ENCODE data around the gene SUOX. TPM values are rescaled to one million over a fixed set of nuclear protein-coding genes. Genes with fewer than 3 reads are reported as not detected.
A peak's percentile ranks its signal among the peaks of the same experiment; 100 is the strongest.
"Not testable (repeated sequence)": the region's sequence is repeated elsewhere in the genome, so short reads cannot be mapped to it uniquely, and the experiment has no call there.

The SUOX gene
- total RNA-seq, 2 donors from 2014 or later: 23.6 to 49.6 TPM

- peak within 1 kb of the TSS; percentile 76 to 94 for H3K4me3 ChIP-seq
- under 1% methylated on average over 36 of the region's 39 CpGs for WGBS
- intact Hi-C loops (cut with DNase I): no loop called here
- no peaks in the 10 kb centered on the region for H3K4me1 ChIP-seq (replicated peaks)
- H3K27me3 ChIP-seq (replicated peaks; ENCODE audit: insufficient read depth): no peaks in the 10 kb centered on the region
- no peaks in the 10 kb centered on the region for H3K36me3 ChIP-seq
- H3K9me3 ChIP-seq: no peaks in the 10 kb centered on the region
- H3K27ac ChIP-seq: peak within 1 kb of the TSS; percentile 94 to 98
- TF ChIP-seq CTCF (IDR thresholded peaks at IDR 0.05) (peak; percentile 50 to 85 (median 51)), POLR2A (IDR thresholded peaks at IDR 0.05) (peak; percentile 100), POLR2AphosphoS5 (IDR thresholded peaks at IDR 0.05) (peak; percentile 98)
- DNase-seq (ENCODE audit: low spot score): peak; percentile 100
These were observed 23.3 kb upstream of the SUOX start, which contains the start of gene RAB5B for GRCh38 chr12:55973599-55974307. Gene RAB5B (plus strand): TSS chr12:55974078. CDS start chr12:55986961, 12,883 bp downstream.

- peak overlapping the region; percentile 94 to 98 for H3K27ac ChIP-seq
- H3K27me3 ChIP-seq (replicated peaks; ENCODE audit: insufficient read depth): no peaks in the 10 kb centered on the region
- intact Hi-C loops (cut with DNase I): no loop called here
- DNase-seq (ENCODE audit: low spot score): peak; percentile 37
- under 1% methylated on average over 15 of the region's 15 CpGs for WGBS
- no peaks in the 10 kb centered on the region for H3K9me3 ChIP-seq
- H3K4me3 ChIP-seq: peak overlapping the region; percentile 76 to 94
- TF ChIP-seq POLR2A (IDR thresholded peaks at IDR 0.05) (no peak), CTCF (IDR thresholded peaks at IDR 0.05) (no peak), POLR2AphosphoS5 (IDR thresholded peaks at IDR 0.05) (no peak)
- no peaks in the 10 kb centered on the region for H3K36me3 ChIP-seq
- no peaks in the 10 kb centered on the region for H3K4me1 ChIP-seq (replicated peaks)
These were observed 22.8 kb upstream of the SUOX start for GRCh38 chr12:55974308-55974730.

- Histone ChIP-seq H3K9me3 (no peaks in the 10 kb centered on the region), H3K27ac (no peak overlapping the region), H3K4me1 (replicated peaks) (no peaks in the 10 kb centered on the region), H3K27me3 (replicated peaks; ENCODE audit: insufficient read depth) (no peaks in the 10 kb centered on the region), H3K36me3 (no peaks in the 10 kb centered on the region), H3K4me3 (no peak overlapping the region)
- TF ChIP-seq POLR2A (IDR thresholded peaks at IDR 0.05) (no peak), POLR2AphosphoS5 (IDR thresholded peaks at IDR 0.05) (no peak), CTCF (IDR thresholded peaks at IDR 0.05) (no peak)
- 97% methylated on average over 7 of the region's 7 CpGs for WGBS
- intact Hi-C loops (cut with DNase I): no loop called here
- no peak for DNase-seq (ENCODE audit: low spot score)
These were observed 18.7 kb upstream of the SUOX start for GRCh38 chr12:55978393-55978792.

- TF ChIP-seq POLR2A (IDR thresholded peaks at IDR 0.05) (no peak), CTCF (IDR thresholded peaks at IDR 0.05) (no peak), POLR2AphosphoS5 (IDR thresholded peaks at IDR 0.05) (no peak)
- H3K36me3 ChIP-seq: no peaks in the 10 kb centered on the region
- DNase-seq (ENCODE audit: low spot score): no peak
- H3K27ac ChIP-seq: no peak overlapping the region
- no peaks in the 10 kb centered on the region for H3K4me1 ChIP-seq (replicated peaks)
- 89% methylated on average over 3 of the region's 3 CpGs for WGBS
- intact Hi-C loops (cut with DNase I): no loop called here
- no peak overlapping the region for H3K4me3 ChIP-seq
- H3K9me3 ChIP-seq: no peaks in the 10 kb centered on the region
- no peaks in the 10 kb centered on the region for H3K27me3 ChIP-seq (replicated peaks; ENCODE audit: insufficient read depth)
These were observed 18.0 kb upstream of the SUOX start for GRCh38 chr12:55979069-55979468.

DNA sequence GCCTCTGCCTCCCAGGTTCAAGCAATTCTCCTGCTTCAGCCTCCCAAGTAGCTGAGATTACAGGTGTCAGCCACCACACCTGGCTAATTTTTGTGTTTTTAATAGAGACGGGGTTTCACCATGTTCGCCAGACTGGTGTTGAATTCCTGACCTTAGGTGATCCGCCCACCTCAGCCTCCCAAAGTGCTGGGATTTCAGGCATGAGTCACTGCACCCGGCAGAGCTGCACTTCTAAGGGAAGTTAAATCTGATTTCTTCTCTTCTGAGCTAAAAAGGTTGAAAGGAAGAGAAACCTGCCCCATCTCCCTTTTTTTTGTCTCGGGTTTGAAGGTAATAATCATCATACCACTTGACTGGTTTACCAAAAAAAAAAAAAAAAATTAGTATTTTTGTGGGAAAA is 15.2 kb upstream of the SUOX start:
- H3K27ac ChIP-seq; H3K4me3 ChIP-seq; DNase-seq (ENCODE audit: low spot score); H3K27me3 ChIP-seq (replicated peaks; ENCODE audit: insufficient read depth); intact Hi-C loops (cut with DNase I); H3K36me3 ChIP-seq; H3K9me3 ChIP-seq; H3K4me1 ChIP-seq (replicated peaks): not testable (repeated sequence)
- WGBS: 85% methylated on average over 5 of the region's 5 CpGs

Data from prostate gland (tissue), 2 donors.